DOHH2 (cell line): ENCODE measurements around the gene CEP85L.

Experiments used
- CTCF ChIP-seq: fragments of 200-600 bp; sonication (generic); IDR thresholded peaks from one replicate; pipeline ENCODE4 v1.5.1; 2014; ENCODE audit warnings: antibody characterized with exemption, mild to moderate bottlenecking, low read depth, low read length; ENCODE audit not compliant: poor library complexity, severe bottlenecking
- EZH2phosphoT487 ChIP-seq: fragments of 200-600 bp; sonication (generic); IDR thresholded peaks from 2 replicates; pipeline ENCODE4 v1.6.1; 2017; ENCODE audit warnings: borderline replicate concordance, mild to moderate bottlenecking, antibody characterized with exemption, low read length, moderate library complexity, mixed read lengths

- TF ChIP-seq CTCF (no peak), EZH2phosphoT487 (no peak)
Observed at GRCh38 chr6:118651282-118652050, at the start of gene CEP85L.
